Activated CD8-positive, alpha-beta T cell treated with anti-CD3 and anti-CD28 coated beads, Interleukin-2, amount 10 ng/mL, durations not matched to agents 7 days and 5 days (primary cell): ENCODE data around the gene TMEM115. TPM values are rescaled to one million over a fixed set of nuclear protein-coding genes. Genes with fewer than 3 reads are reported as not detected.

Experiments
- ATAC-seq: fragments of 150-1000 bp; cut with Tn5 transposase; one replicate; pipeline ENCODE4 v1.10.0; 2021; ENCODE audit warnings: moderate library complexity
- CTCF ChIA-PET: fragments of 350-600 bp; sonication (Branson Sonifier 250); formaldehyde crosslinking; loops from one replicate; lab custom pipeline; 2021; ENCODE audit warnings: antibody characterized with exemption; lab: Charles Lee
- POLR2A ChIA-PET: fragments of 350-600 bp; sonication (Branson Sonifier 250); formaldehyde crosslinking; loops from one replicate; lab custom pipeline; 2021; ENCODE audit warnings: antibody characterized with exemption; lab: Charles Lee
- DNase-seq: peaks from one replicate; pipeline ENCODE4 v3.0.0-alpha.2; 2020
- H3K27ac Mint-ChIP-seq: one replicate; pipeline ENCODE4 v1.8.0; 2021; ENCODE audit warnings: mild to moderate bottlenecking, mixed read lengths
- H3K27me3 Mint-ChIP-seq: one replicate; pipeline ENCODE4 v1.8.0; 2021; ENCODE audit warnings: low read depth, mixed read lengths
- H3K36me3 Mint-ChIP-seq: one replicate; pipeline ENCODE4 v1.8.0; 2021; ENCODE audit warnings: low read depth, mixed read lengths
- H3K4me1 Mint-ChIP-seq: one replicate; pipeline ENCODE4 v1.8.0; 2021; ENCODE audit warnings: low read depth, mixed read lengths
- H3K4me3 Mint-ChIP-seq: one replicate; pipeline ENCODE4 v1.8.0; 2021; ENCODE audit warnings: mild to moderate bottlenecking, mixed read lengths
- H3K9me3 Mint-ChIP-seq: one replicate; pipeline ENCODE4 v1.8.0; 2022; ENCODE audit warnings: mixed read lengths; ENCODE audit not compliant: insufficient read depth
- total RNA-seq, 2 experiments: library from RNA; stranded (reverse); gene quantifications; one replicate each; pipeline ENCODE4 v1.2.3, GENCODE V29; 2021

TMEM115 gene
- total RNA-seq, 2 experiments from 2014 or later = 18.0 to 18.9 TPM

GRCh38 chr3:50322386-50323091 is 36.8 kb downstream of the TMEM115 start, which contains the start of gene HYAL2:
TSS of gene HYAL2 (minus strand) at chr3:50322745. CDS start at chr3:50320489, 2,256 bp downstream.
- H3K4me3 Mint-ChIP-seq = peak within 1 kb of the TSS; percentile 89
- POLR2A ChIA-PET = interaction anchor here (0.8 to 3.8 kb wide), 5 partner anchors 12 to 30 kb away, joined by 4 to 20 read pairs (median 4); partner anchors contain the start of genes IFRD2 and RASSF1
- H3K27me3 Mint-ChIP-seq = no peaks in the 10 kb centered on the region
- DNase-seq = no peak
- ATAC-seq = no peak
- CTCF ChIA-PET = interaction anchor here (1.4 to 7.4 kb wide), 4 partner anchors 15 to 76 kb away, joined by 3 to 113 read pairs (median 30); partner anchors contain the start of genes HYAL1, HYAL3 and NAA80
- peak within 1 kb of the TSS; percentile 95 for H3K27ac Mint-ChIP-seq
- peaks cover 44% of the 10 kb centered on the region for H3K4me1 Mint-ChIP-seq
- H3K9me3 Mint-ChIP-seq = no peaks in the 10 kb centered on the region
- peaks cover 14% of the 10 kb centered on the region for H3K36me3 Mint-ChIP-seq

GRCh38 chr3:50322115-50322385 is 37.3 kb downstream of the TMEM115 start:
- Mint-ChIP-seq H3K27me3 (no peaks in the 10 kb centered on the region), H3K27ac (no peak overlapping the region), H3K9me3 (no peaks in the 10 kb centered on the region), H3K36me3 (peaks cover 14% of the 10 kb centered on the region), H3K4me3 (peak overlapping the region; percentile 89), H3K4me1 (peaks cover 43% of the 10 kb centered on the region)
- ChIA-PET CTCF (interaction anchor here (1.0 to 7.4 kb wide), 6 partner anchors 15 to 79 kb away, joined by 3 to 113 read pairs (median 4); partner anchors contain the start of genes HYAL1, HYAL3, NAA80 and ZMYND10), POLR2A (interaction anchor here (1.0 to 3.8 kb wide), 4 partner anchors 15 to 30 kb away, joined by 4 to 20 read pairs (median 9); partner anchors contain the start of genes HYAL3, IFRD2, NAA80 and RASSF1)
- ATAC-seq (no peak), DNase-seq (no peak)

- Mint-ChIP-seq H3K4me1 (peaks cover 43% of the 10 kb centered on the region), H3K27me3 (no peaks in the 10 kb centered on the region), H3K36me3 (peaks cover 14% of the 10 kb centered on the region), H3K4me3 (peak overlapping the region; percentile 89), H3K9me3 (no peaks in the 10 kb centered on the region), H3K27ac (peak overlapping the region; percentile 95)
- peak; percentile 88 for DNase-seq
- CTCF ChIA-PET = interaction anchor here (0.8 to 7.4 kb wide), 8 partner anchors 15 to 93 kb away, joined by 3 to 113 read pairs (median 4); partner anchors contain the start of genes HYAL1, HYAL3, IFRD2 and NAA80
- POLR2A ChIA-PET = interaction anchor here (1.0 to 3.8 kb wide), 4 partner anchors 16 to 29 kb away, joined by 4 to 20 read pairs (median 9); partner anchors contain the start of genes HYAL3, IFRD2, NAA80 and RASSF1
- ATAC-seq = peak; percentile 82
These were observed 37.8 kb downstream of the TMEM115 start for GRCh38 chr3:50321336-50322114.

DNA sequence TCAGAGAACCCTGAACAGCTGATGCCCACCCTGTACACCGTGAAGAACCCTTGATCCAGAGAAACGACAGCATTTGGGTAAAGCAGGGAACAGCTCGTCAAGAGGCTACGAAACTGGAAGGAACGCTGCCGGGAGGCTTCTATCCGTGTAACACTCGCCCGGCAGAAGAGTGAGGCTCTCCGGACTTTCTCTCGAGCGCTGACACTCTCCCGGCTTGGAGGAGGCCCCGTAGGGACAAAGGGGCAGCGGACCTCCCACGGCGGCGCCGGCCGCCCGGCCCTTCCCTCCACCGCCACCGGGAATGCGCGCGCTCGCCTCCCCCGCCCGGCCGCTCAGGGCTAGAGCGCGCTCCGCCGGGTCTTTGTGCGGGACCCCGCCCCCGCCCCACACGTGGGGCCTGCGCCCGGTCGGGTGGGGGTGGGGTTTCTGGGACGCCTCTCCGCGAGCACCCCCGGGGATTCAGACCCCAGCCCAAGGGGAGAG is 38.4 kb downstream of the TMEM115 start:
- peak; percentile 67 for DNase-seq
- H3K36me3 Mint-ChIP-seq = peaks cover 14% of the 10 kb centered on the region
- peaks cover 44% of the 10 kb centered on the region for H3K4me1 Mint-ChIP-seq
- H3K4me3 Mint-ChIP-seq = peak overlapping the region; percentile 89
- H3K9me3 Mint-ChIP-seq = no peaks in the 10 kb centered on the region
- H3K27me3 Mint-ChIP-seq = no peaks in the 10 kb centered on the region
- ATAC-seq = peak; percentile 57
- CTCF ChIA-PET = interaction anchor here (0.8 to 7.4 kb wide), 9 partner anchors 16 to 93 kb away, joined by 3 to 113 read pairs (median 3); partner anchors contain the start of genes HYAL1, HYAL3, IFRD2 and NAA80
- POLR2A ChIA-PET = interaction anchor here (1.4 to 3.8 kb wide), 3 partner anchors 16 to 22 kb away, joined by 4 to 20 read pairs (median 14); partner anchors contain the start of genes HYAL3, NAA80 and RASSF1
- peak overlapping the region; percentile 82 for H3K27ac Mint-ChIP-seq

GRCh38 chr3:50319894-50320625 is 39.3 kb downstream of the TMEM115 start:
- no peak for ATAC-seq
- CTCF ChIA-PET = interaction anchor here (1.0 to 7.4 kb wide), 6 partner anchors 8 to 93 kb away, joined by 3 to 113 read pairs (median 6); partner anchors contain the start of genes HYAL1, HYAL3, IFRD2 and NAA80
- Mint-ChIP-seq H3K36me3 (peaks cover 14% of the 10 kb centered on the region), H3K4me3 (peak overlapping the region; percentile 89), H3K27me3 (no peaks in the 10 kb centered on the region), H3K4me1 (peaks cover 50% of the 10 kb centered on the region), H3K27ac (no peak overlapping the region), H3K9me3 (no peaks in the 10 kb centered on the region)
- POLR2A ChIA-PET = interaction anchor here (3.3 to 3.5 kb wide), 2 partner anchors 8 to 21 kb away, joined by 13 to 14 read pairs; partner anchors contain the start of genes HYAL3, NAA80 and TUSC2
- no peak for DNase-seq

DNA sequence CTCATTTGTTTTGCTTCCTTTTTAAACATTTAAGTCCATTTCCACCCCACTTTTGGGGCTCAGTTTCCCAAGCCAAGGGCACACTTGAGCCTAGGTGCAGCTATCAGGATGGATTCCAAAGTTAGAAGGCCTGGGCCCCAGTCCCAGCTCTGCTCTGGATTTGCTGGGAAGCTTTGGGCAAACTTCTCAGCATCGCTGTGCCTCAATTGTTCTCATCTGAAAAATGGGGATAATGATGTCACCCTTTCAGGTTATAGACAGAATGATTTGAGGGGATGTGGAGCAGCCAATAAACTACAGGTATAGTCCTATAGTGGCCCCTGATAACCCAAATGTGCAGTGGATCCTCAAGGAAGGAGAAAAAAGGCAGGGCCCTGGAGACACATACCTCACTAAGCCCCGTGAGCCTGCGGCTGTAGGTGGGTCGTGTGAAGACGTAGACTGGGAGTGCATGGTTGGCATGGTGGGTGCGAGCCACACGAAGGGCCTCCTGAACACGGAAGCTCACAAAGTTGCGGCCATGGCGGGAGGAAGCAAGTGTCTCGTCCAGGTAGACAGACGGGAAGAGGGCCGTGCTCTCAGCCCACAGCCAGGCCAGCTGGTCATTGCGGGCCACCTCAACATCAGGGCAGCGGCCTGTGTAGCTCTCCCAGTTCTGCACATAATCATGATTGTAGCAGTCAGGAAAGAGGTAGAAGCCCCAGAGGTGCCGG is 40.0 kb downstream of the TMEM115 start:
- no peak for DNase-seq
- Mint-ChIP-seq H3K4me1 (peaks cover 47% of the 10 kb centered on the region), H3K27me3 (no peaks in the 10 kb centered on the region), H3K36me3 (peaks cover 8% of the 10 kb centered on the region), H3K9me3 (no peaks in the 10 kb centered on the region), H3K27ac (no peak overlapping the region), H3K4me3 (peak overlapping the region; percentile 6)
- CTCF ChIA-PET = interaction anchor here (1.9 to 7.4 kb wide), 3 partner anchors 8 to 92 kb away, joined by 5 to 113 read pairs (median 5); partner anchors contain the start of genes HYAL1, HYAL3, NAA80 and TUSC2
- POLR2A ChIA-PET = interaction anchor here (1.3 to 3.5 kb wide), 4 partner anchors 9 to 20 kb away, joined by 4 to 14 read pairs (median 11); partner anchors contain the start of genes HYAL3, NAA80 and TUSC2
- ATAC-seq = no peak

- no peaks in the 10 kb centered on the region for H3K9me3 Mint-ChIP-seq
- ATAC-seq = no peak
- ChIA-PET CTCF (interaction anchor here (1.9 to 7.4 kb wide), 3 partner anchors 9 to 92 kb away, joined by 5 to 113 read pairs (median 5); partner anchors contain the start of genes HYAL1, HYAL3, NAA80 and TUSC2), POLR2A (interaction anchor here (1.3 to 3.5 kb wide), 4 partner anchors 9 to 19 kb away, joined by 4 to 14 read pairs (median 11); partner anchors contain the start of genes HYAL3, NAA80 and TUSC2)
- no peaks in the 10 kb centered on the region for H3K27me3 Mint-ChIP-seq
- peaks cover 43% of the 10 kb centered on the region for H3K4me1 Mint-ChIP-seq
- no peak overlapping the region for H3K27ac Mint-ChIP-seq
- H3K36me3 Mint-ChIP-seq = peaks cover 8% of the 10 kb centered on the region
- DNase-seq = no peak
- no peak overlapping the region for H3K4me3 Mint-ChIP-seq
These were observed 40.7 kb downstream of the TMEM115 start for GRCh38 chr3:50318615-50319014.

DNA sequence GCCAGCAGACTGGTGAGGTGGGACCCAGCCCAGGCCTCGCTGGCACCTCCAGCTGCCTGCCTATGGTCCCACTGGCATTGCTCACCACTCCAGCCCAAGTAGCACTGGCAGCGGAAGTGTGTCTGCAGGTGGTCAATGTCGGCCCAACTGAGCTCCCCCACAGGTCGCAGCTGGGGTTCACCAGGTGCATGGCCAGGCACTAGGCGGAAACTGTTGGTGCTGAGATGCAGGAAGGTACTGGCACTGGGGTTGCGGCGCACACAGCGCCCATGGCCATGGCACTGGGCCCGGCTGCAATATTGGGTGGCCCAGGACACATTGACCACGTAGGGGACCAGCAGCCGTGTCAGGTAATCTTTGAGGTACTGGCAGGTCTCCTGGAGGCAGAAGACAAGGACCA is 41.2 kb downstream of the TMEM115 start:
- Mint-ChIP-seq H3K27ac (no peak overlapping the region), H3K9me3 (no peaks in the 10 kb centered on the region), H3K27me3 (no peaks in the 10 kb centered on the region), H3K4me3 (no peak overlapping the region), H3K36me3 (peaks cover 8% of the 10 kb centered on the region), H3K4me1 (peaks cover 40% of the 10 kb centered on the region)
- CTCF ChIA-PET = interaction anchor here (1.9 to 7.4 kb wide), 3 partner anchors 10 to 91 kb away, joined by 5 to 113 read pairs (median 5); partner anchors contain the start of genes HYAL1, HYAL3, NAA80 and TUSC2
- ATAC-seq (no peak), DNase-seq (no peak)
- POLR2A ChIA-PET = interaction anchor here (1.3 to 3.3 kb wide), 4 partner anchors 10 to 19 kb away, joined by 4 to 13 read pairs (median 10); partner anchors contain the start of gene TUSC2

DNA sequence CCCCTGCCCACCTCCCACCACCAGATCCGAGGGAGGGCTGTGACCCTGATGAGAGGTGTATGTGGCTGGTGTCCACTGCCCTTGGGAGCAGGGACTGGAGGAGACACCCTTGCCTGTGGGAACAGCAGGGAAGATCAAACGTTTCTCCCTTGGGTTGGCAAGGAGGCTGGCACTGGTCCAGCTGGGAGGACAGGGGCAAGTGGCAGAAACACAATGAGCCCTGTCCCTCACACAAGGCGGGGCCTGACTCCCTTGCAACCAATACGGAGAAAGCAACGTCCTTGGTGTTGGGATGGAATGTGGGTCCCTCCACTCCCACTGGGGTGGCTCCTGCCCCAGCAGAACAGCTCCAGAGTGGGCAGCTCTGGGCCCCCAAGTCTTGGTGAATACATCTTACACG is 42.0 kb downstream of the TMEM115 start:
- Mint-ChIP-seq H3K27ac (peak overlapping the region; percentile 88), H3K4me3 (peak overlapping the region; percentile 59), H3K4me1 (peaks cover 35% of the 10 kb centered on the region), H3K36me3 (peaks cover 8% of the 10 kb centered on the region), H3K27me3 (no peaks in the 10 kb centered on the region), H3K9me3 (no peaks in the 10 kb centered on the region)
- DNase-seq (no peak), ATAC-seq (no peak)
- CTCF ChIA-PET = interaction anchor here (1.4 kb wide), 1 partner anchor 28 kb away, joined by 3 read pairs; no protein-coding TSS in a partner anchor
- POLR2A ChIA-PET = interaction anchor here (1.0 to 3.3 kb wide), 3 partner anchors 11 to 20 kb away, joined by 4 to 13 read pairs (median 12); partner anchors contain the start of genes HYAL3, NAA80 and TUSC2
